Fibroblast of lung (primary cell): Measurements from ENCODE around the gene SPSB1.

Experiments used
- EZH2 ChIP-seq: IDR thresholded peaks from 2 replicates; pipeline ENCODE4 v1.5.1; 2012; ENCODE audit warnings: low read length, control low read depth, mild to moderate bottlenecking; ENCODE audit errors: missing control alignments
- TF ChIP-seq, protein P1 (sequence below), 2 donors: IDR thresholded peaks in 1 of 2; conservative IDR thresholded peaks in 1 of 2; 1 replicate in 1 of 2; 2 replicates in 1 of 2; pipeline ENCODE4 v1.5.1; 2011 to 2012; ENCODE audit warnings: low read length in 2 of 2, control low read depth in 1 of 2, inconsistent platforms in 1 of 2, low read depth in 1 of 2, mild to moderate bottlenecking in 1 of 2

DNA sequence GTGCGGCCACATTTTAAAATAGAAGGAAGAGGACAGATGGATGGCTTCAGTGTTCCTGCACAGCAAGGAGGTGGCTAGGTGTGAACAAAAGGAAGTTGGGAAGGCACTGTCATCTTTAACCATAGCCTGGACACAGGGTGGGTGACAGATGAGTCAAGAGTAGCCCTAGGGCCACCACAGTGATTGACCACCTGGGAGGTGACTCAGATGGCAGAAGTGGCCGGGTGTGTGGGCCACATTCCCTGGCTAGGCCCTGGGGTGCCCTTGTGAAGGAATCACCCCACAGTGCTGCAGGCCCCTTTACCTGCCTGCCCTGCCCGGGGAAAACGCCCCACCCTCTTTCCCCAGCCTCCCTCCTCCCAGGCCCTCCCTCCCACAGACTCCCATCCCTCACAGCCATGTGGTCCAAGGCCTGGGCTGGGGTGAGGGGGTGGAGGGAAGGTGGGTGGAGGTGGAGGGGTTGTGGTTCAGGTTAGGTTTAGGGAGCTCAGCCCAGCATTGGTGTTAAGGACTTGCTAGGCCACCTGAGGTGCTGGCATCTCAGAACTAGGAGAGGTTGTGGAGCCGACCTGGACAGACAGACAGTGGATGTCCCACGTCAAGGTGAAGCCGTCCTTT, 59.1 kb downstream of the SPSB1 start:
- TF ChIP-seq, protein P1, sequence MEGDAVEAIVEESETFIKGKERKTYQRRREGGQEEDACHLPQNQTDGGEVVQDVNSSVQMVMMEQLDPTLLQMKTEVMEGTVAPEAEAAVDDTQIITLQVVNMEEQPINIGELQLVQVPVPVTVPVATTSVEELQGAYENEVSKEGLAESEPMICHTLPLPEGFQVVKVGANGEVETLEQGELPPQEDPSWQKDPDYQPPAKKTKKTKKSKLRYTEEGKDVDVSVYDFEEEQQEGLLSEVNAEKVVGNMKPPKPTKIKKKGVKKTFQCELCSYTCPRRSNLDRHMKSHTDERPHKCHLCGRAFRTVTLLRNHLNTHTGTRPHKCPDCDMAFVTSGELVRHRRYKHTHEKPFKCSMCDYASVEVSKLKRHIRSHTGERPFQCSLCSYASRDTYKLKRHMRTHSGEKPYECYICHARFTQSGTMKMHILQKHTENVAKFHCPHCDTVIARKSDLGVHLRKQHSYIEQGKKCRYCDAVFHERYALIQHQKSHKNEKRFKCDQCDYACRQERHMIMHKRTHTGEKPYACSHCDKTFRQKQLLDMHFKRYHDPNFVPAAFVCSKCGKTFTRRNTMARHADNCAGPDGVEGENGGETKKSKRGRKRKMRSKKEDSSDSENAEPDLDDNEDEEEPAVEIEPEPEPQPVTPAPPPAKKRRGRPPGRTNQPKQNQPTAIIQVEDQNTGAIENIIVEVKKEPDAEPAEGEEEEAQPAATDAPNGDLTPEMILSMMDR (conservative IDR thresholded peaks at IDR 0.05 in 1 of 2, IDR thresholded peaks at IDR 0.05 in 1 of 2; ENCODE audit: low read depth in 1 of 2, low read length in 2 of 2) = no peak
- no peak for TF ChIP-seq EZH2
